Measurements from ENCODE around the gene VAPA.

VAPA gene

DNA sequence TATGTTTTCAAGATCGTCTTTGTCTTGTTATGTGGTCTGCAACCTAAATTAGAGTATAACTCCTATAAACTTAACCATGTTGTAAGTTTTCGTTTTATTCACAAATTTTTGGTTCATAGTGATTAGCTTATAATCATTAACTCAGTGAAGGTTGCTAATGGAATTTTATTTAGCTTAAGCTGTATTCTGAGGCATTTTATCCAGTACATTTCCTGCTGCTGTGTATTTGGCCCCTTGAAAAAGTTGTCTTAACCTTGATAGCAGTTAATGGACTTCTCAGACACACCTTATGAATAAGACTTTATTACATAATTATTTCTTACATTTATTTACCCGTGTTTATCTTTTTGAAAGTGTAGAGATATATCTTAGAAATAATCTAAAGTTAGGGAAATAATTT is 20.5 kb downstream of the VAPA start:
- no peaks in the 10 kb centered on the region for H3K27me3 ChIP-seq (ENCODE audit: control insufficient read depth, insufficient read depth, low read length)
- H3K4me3 ChIP-seq (ENCODE audit: low read length), result no peak overlapping the region
- no peak overlapping the region for H3K9ac ChIP-seq (ENCODE audit: low read length)
- H3K4me1 ChIP-seq (ENCODE audit: control insufficient read depth, insufficient read depth, low read length), result peaks cover 5% of the 10 kb centered on the region
- H3K36me3 ChIP-seq (ENCODE audit: control insufficient read depth, insufficient read depth, low read length), result peaks cover 12% of the 10 kb centered on the region
- no peak overlapping the region for H3K27ac ChIP-seq (ENCODE audit: low read depth, low read length)

DNA sequence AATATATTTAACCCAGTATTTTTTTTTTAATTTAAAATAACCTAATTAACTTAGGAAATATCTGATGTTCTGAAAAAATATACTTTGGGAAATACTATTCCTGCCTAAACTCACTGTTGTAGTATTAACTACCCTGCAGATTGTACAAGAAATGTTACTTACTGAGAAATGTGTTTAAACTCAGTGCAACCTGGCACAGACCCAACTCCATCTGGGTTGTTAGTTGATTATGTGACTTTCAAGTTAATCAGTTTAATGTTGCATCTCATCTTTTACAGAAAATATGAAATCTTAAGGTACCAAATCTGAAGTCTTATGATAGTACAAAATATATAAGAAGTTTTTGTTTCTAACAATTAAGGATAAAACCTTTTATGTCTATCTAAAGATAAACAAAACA is 27.3 kb downstream of the VAPA start:
- Histone ChIP-seq H3K36me3 (ENCODE audit: control insufficient read depth, insufficient read depth, low read length) (peaks cover 10% of the 10 kb centered on the region), H3K27me3 (ENCODE audit: control insufficient read depth, insufficient read depth, low read length) (no peaks in the 10 kb centered on the region), H3K27ac (ENCODE audit: low read depth, low read length) (no peak overlapping the region), H3K4me3 (ENCODE audit: low read length) (no peak overlapping the region), H3K9ac (ENCODE audit: low read length) (no peak overlapping the region), H3K4me1 (ENCODE audit: control insufficient read depth, insufficient read depth, low read length) (no peaks in the 10 kb centered on the region)

DNA sequence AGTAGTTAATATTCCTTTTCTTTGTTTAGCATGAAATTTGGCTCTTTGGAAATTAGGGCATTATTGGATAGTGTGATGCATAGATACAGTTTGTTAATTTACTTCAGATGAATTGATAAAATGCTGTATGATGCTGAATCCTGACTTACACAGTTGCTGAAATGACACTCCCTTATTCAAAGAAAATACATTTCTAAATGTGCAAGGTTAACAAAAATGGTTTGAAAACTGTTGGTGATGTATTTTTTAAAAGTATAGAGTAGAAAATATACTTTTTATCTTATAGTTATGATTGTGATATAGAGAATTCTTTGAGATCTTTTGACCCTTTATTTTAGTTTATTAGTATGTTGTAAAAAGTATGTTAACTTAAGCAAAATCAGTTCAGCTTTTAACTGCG is 27.8 kb downstream of the VAPA start:
- no peaks in the 10 kb centered on the region for H3K27me3 ChIP-seq (ENCODE audit: control insufficient read depth, insufficient read depth, low read length)
- peaks cover 8% of the 10 kb centered on the region for H3K36me3 ChIP-seq (ENCODE audit: control insufficient read depth, insufficient read depth, low read length)
- no peak overlapping the region for H3K4me3 ChIP-seq (ENCODE audit: low read length)
- no peak overlapping the region for H3K27ac ChIP-seq (ENCODE audit: low read depth, low read length)
- H3K9ac ChIP-seq (ENCODE audit: low read length), result no peak overlapping the region
- no peaks in the 10 kb centered on the region for H3K4me1 ChIP-seq (ENCODE audit: control insufficient read depth, insufficient read depth, low read length)

DNA sequence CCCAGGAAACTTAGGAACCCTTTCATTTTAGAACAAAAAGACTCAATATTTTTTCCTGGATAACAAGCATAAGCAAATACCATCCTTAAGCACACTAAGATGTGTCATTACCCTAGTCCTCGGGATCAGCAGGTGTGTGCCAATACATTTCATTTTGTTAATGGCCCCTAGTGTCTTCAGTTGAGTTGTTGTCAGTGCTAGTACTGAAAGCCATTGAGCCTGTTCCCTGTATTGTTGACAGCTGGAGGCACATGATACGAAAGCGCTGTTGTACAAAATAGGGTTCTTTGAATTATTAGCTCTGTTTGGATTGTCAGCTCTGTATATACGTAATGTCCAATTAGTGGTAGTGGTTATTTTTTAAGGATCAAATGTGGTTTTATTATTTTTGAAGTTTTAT is 29.5 kb downstream of the VAPA start:
- H3K36me3 ChIP-seq (ENCODE audit: control insufficient read depth, insufficient read depth, low read length), result peaks cover 10% of the 10 kb centered on the region

DNA sequence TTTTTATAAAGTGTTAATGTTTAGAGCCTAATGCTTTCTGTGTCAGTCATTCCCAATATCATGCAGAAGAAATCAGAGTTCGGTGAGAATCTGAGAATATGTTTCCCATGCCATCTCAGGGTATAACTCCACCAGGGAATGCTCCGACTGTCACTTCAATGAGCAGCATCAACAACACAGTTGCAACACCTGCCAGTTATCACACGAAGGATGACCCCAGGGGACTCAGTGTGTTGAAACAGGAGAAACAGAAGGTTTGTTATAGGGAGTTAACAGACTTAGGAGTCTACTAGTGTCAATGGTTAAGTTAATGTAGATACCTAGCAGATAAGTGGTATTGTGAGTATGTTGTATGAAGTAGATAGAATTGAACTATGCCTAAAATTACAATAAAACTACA is 31.0 kb downstream of the VAPA start:
- H3K27me3 ChIP-seq (ENCODE audit: control insufficient read depth, insufficient read depth, low read length), result no peaks in the 10 kb centered on the region
- H3K4me3 ChIP-seq (ENCODE audit: low read length), result no peak overlapping the region
- peaks cover 10% of the 10 kb centered on the region for H3K36me3 ChIP-seq (ENCODE audit: control insufficient read depth, insufficient read depth, low read length)
- no peak overlapping the region for H3K27ac ChIP-seq (ENCODE audit: low read depth, low read length)
- H3K4me1 ChIP-seq (ENCODE audit: control insufficient read depth, insufficient read depth, low read length), result no peaks in the 10 kb centered on the region
- H3K9ac ChIP-seq (ENCODE audit: low read length), result no peak overlapping the region

More for the DNA sequence above, 29.5 kb downstream of the VAPA start:
- H3K4me1 ChIP-seq (ENCODE audit: control insufficient read depth, insufficient read depth, low read length), result no peaks in the 10 kb centered on the region
- no peak overlapping the region for H3K27ac ChIP-seq (ENCODE audit: low read depth, low read length)
- H3K9ac ChIP-seq (ENCODE audit: low read length), result no peak overlapping the region
- H3K4me3 ChIP-seq (ENCODE audit: low read length), result no peak overlapping the region
- no peaks in the 10 kb centered on the region for H3K27me3 ChIP-seq (ENCODE audit: control insufficient read depth, insufficient read depth, low read length)

DNA sequence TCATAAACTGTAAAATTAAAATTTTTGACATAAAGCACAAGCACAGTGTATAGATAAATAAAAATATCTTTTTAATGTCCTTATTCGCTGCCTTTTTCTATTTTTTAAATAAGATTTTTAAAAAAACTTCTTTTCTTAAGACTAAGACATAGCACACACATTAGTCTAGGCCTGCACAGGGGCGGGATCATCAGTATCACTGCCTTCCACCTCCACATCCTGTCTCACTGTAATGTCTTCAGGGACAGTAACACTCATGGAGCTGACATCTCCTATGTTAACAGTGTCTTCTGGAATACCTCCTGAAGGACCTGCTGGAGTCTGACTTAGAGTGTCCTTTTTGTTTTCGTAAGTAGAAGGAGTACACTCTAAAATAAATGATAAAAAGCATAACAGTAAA is 33.0 kb downstream of the VAPA start:
- Histone ChIP-seq H3K27ac (ENCODE audit: low read depth, low read length) (no peak overlapping the region), H3K36me3 (ENCODE audit: control insufficient read depth, insufficient read depth, low read length) (peaks cover 12% of the 10 kb centered on the region), H3K9ac (ENCODE audit: low read length) (no peak overlapping the region), H3K4me3 (ENCODE audit: low read length) (no peak overlapping the region), H3K4me1 (ENCODE audit: control insufficient read depth, insufficient read depth, low read length) (no peaks in the 10 kb centered on the region), H3K27me3 (ENCODE audit: control insufficient read depth, insufficient read depth, low read length) (no peaks in the 10 kb centered on the region)

DNA sequence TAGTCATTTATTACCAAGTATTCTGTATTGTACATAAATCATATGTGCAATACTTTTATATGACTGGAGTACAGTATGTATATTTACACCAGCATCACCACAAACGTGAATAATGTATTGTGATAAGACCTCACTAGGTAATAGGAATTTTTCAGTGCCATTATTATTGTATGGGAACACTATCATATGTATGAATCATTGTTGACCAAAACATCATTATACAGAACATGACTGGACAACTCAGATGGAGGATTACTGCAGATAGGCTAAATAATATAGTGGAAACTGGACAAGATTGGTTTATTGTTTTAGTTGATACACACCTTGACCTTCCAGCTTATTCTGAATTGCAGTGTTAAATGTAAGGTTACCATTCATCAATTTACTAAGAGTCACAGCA is 33.4 kb downstream of the VAPA start:
- Histone ChIP-seq H3K27me3 (ENCODE audit: control insufficient read depth, insufficient read depth, low read length) (no peaks in the 10 kb centered on the region), H3K27ac (ENCODE audit: low read depth, low read length) (no peak overlapping the region), H3K36me3 (ENCODE audit: control insufficient read depth, insufficient read depth, low read length) (peaks cover 15% of the 10 kb centered on the region), H3K4me1 (ENCODE audit: control insufficient read depth, insufficient read depth, low read length) (no peaks in the 10 kb centered on the region), H3K9ac (ENCODE audit: low read length) (no peak overlapping the region), H3K4me3 (ENCODE audit: low read length) (no peak overlapping the region)

DNA sequence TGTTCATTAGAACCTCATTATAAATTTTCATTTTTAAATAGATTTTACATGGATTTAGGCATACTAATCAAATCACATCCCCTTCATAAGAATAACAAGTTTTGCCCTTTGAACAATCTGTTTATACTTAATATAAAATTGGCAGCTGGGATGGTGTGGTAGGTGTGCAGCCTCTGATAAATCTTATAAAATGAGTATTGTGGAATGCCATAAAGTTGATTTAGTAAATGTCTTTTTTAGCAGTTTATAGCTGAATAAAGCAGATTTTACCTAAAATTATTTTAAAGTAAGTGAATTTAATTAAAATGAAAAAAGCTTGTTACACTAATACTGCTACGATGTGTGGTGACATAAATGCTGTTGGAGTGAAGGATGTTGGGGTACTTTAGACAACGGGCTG is 35.5 kb downstream of the VAPA start:
- Histone ChIP-seq H3K36me3 (ENCODE audit: control insufficient read depth, insufficient read depth, low read length) (peaks cover 20% of the 10 kb centered on the region), H3K27me3 (ENCODE audit: control insufficient read depth, insufficient read depth, low read length) (no peaks in the 10 kb centered on the region), H3K27ac (ENCODE audit: low read depth, low read length) (no peak overlapping the region), H3K9ac (ENCODE audit: low read length) (no peak overlapping the region), H3K4me3 (ENCODE audit: low read length) (no peak overlapping the region), H3K4me1 (ENCODE audit: control insufficient read depth, insufficient read depth, low read length) (no peaks in the 10 kb centered on the region)

DNA sequence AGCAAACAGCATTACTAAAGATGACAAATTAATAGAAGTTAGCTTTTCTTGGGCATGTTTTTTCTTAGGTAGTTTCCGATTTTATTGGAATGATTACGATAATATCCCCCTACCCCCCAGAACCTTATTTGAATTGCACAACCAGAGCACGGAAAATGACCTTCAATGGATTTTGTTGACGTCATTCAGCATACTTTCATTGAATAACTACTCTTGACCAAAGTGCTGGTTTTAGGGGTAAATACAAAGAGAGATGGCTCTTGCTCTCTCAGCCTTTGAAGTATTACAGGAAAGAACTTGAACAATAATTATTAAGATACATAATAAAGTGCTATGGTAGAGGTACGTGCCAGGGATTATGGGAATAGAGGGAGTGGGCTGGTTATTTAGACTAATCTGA is 36.0 kb downstream of the VAPA start:
- no peak overlapping the region for H3K4me3 ChIP-seq (ENCODE audit: low read length)
- H3K4me1 ChIP-seq (ENCODE audit: control insufficient read depth, insufficient read depth, low read length), result no peaks in the 10 kb centered on the region
- H3K27me3 ChIP-seq (ENCODE audit: control insufficient read depth, insufficient read depth, low read length), result no peaks in the 10 kb centered on the region
- H3K27ac ChIP-seq (ENCODE audit: low read depth, low read length), result no peak overlapping the region
- peaks cover 20% of the 10 kb centered on the region for H3K36me3 ChIP-seq (ENCODE audit: control insufficient read depth, insufficient read depth, low read length)
- H3K9ac ChIP-seq (ENCODE audit: low read length), result no peak overlapping the region

DNA sequence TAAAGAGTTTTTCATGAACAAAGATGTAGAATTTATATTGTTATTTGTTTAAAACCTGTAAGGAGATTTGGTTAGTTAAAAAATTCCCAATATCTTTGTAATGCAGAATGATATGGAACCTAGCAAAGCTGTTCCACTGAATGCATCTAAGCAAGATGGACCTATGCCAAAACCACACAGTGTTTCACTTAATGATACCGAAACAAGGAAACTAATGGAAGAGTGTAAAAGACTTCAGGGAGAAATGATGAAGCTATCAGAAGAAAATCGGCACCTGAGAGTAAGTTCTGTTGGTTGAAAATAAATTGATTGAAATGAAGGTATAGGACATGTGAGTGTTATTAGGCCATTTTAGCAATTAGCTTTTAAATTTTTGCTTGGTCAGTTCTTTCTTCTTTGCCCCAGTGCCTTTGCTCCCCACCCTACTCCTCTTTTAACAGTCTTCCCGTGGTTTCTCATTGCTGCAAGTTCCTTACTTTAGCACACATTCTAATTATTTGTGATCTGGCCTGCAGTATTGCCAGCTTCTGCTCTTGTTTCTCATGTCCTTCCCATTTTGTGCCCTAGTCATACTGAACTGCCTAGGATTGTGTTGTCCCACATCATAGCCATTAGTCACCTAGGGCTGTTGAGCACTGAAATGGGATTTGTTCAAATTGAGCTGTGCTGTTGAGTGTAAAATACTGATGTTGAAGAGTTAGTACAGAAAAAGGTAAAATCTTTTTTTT is 36.6 kb downstream of the VAPA start:
- Histone ChIP-seq H3K27me3 (ENCODE audit: control insufficient read depth, insufficient read depth, low read length) (no peaks in the 10 kb centered on the region), H3K4me3 (ENCODE audit: low read length) (no peak overlapping the region), H3K27ac (ENCODE audit: low read depth, low read length) (no peak overlapping the region), H3K9ac (ENCODE audit: low read length) (no peak overlapping the region), H3K36me3 (ENCODE audit: control insufficient read depth, insufficient read depth, low read length) (peaks cover 20% of the 10 kb centered on the region), H3K4me1 (ENCODE audit: control insufficient read depth, insufficient read depth, low read length) (no peaks in the 10 kb centered on the region)

DNA sequence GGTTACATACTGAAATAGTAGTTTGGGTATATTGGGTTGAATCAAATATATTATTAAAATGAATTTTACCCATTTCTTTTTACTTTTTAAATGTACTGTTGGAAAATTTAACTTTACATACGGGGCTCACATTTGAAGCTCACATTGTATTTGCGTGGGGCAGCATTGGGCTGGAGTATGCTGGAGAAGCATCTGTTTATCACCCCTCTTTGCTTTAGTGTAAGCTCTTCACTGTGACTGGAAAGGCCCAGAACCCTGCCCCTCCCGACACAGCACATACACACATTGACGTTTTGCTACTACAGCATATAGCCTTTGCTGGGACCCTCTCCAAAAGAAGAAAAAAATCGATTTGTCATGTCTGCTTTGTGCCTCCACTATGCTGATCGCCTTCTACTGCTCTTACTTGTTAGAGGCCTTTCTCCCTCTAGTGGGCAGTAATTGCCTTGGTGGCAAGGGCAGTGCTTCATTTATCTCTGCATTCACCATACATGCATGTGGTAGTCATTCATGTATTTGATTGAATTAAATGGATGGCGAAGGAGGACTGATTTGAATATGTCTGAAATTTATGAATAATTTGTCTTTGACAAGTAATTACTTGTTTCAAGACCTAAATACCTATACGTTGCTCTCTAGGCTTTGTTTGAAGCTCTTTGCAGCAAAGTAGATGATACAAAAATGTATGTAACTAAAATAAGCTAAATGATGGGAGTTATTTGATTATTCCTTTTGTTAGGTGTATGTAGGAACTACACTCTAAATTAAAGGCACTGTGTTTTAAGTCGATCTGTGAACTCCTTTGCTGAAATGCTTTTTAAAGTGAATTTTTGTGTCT is 37.4 kb downstream of the VAPA start:
- Histone ChIP-seq H3K27me3 (ENCODE audit: control insufficient read depth, insufficient read depth, low read length) (no peaks in the 10 kb centered on the region), H3K9ac (ENCODE audit: low read length) (no peak overlapping the region), H3K36me3 (ENCODE audit: control insufficient read depth, insufficient read depth, low read length) (peaks cover 20% of the 10 kb centered on the region), H3K4me1 (ENCODE audit: control insufficient read depth, insufficient read depth, low read length) (no peaks in the 10 kb centered on the region), H3K4me3 (ENCODE audit: low read length) (no peak overlapping the region), H3K27ac (ENCODE audit: low read depth, low read length) (no peak overlapping the region)

DNA sequence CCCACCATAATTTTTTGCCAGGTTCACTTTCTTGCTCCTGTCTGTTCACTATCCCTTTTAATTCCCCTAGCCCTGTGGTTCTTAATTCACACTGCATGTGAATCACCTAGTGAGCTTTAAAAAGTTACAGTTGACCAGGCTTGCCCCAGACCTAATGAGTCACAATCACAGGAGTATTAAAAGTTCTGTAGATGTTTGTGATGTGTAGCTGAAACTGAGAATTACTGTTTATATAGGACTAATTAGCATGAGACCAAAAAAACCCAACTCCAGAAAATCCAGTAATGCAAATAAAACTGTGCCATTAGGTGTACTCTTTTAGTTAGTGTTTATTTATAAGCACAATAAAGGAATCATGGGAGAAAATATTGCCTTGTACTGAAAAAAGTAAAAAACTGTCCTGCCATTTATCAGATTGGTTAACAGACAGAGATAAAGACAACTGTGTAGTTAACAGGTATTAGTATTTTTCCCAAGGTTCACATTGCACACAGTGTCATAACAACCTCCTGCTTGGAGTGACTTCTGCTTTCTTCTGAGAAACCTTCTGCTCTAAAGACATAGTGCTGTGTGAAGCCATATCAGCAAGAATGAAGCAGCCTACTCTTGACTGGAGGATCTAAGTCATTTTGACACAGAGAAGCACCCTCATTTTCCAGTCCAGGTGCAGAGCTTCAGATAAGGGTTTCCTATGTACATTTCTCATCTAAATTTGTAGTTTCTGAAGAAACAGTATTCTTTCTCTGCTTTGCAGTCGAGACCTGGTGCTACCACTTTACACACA is 39.0 kb downstream of the VAPA start:
- Histone ChIP-seq H3K4me1 (ENCODE audit: control insufficient read depth, insufficient read depth, low read length) (no peaks in the 10 kb centered on the region), H3K4me3 (ENCODE audit: low read length) (no peak overlapping the region), H3K9ac (ENCODE audit: low read length) (no peak overlapping the region), H3K36me3 (ENCODE audit: control insufficient read depth, insufficient read depth, low read length) (peaks cover 13% of the 10 kb centered on the region), H3K27me3 (ENCODE audit: control insufficient read depth, insufficient read depth, low read length) (no peaks in the 10 kb centered on the region), H3K27ac (ENCODE audit: low read depth, low read length) (no peak overlapping the region)

Data from rectal smooth muscle tissue (tissue), 1 donor.